Measurements from ENCODE around the gene SLC12A8. TPM values are rescaled to one million over a fixed set of nuclear protein-coding genes. Genes with fewer than 3 reads are reported as not detected.

SLC12A8 gene
- total RNA-seq, 1 donor from 2014 or later, result 4.3 TPM

DNA sequence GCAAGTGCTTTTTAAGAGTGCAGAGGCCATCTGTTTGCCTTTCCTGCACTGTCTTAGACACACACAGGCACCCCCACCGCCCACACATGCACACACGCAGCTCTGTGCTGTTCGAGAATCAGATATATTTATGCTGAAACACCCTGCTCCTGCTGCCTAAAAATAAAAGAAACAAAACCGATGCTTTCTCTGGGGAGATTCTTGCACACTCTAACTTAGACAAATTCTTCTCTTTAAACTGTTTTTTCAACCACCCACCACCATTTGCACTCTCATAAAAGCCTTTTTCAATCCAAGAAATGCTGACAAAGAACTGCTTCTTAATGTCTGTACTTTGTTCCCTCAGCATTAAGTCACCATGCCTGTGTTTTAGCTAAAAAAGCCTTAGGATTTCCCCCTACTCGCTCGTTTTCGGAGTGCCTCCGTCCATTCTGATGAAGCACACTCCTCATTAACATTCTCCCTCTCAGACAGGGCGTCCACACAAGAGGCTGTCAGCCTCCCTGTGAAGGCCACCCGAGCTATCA, 26.2 kb downstream of the SLC12A8 start:
- peak; percentile 46 for DNase-seq

DNA sequence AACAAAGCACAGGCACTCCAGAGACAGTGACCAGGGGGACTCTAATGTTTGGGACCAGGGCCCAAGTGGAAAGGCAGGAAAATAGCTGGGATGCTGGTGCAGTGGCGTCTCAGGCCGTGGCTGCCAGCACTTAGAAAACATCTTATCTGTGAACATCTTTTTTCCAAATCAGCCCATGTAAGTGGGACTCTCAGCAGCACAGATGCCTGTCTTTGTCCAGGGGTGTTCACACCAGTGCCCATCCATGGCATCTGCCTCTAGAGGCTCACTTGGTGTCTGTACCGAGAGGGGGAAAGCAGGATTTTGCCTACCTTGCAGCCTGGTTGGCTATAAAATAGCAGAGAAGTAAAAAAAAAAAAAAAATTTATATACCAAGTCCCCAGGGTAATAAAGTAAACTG, 26.7 kb downstream of the SLC12A8 start:
- DNase-seq, result no peak

DNA sequence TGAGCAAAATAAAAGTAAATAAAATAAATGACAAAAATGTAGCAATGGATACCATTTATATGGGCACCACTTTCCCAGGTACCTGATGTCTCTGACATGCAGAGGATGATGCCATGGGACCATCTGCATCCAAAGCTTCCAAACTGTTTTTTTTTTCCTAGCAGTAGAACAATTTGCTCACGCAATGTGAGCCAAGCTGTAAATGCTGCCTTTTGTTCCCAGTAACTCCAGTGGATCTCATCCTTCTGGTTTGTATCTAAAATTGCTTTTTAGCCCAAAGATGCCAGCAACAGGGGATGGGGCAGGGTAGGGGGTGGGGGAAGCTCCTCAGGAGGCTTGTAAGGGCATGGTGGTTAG, 32.7 kb downstream of the SLC12A8 start:
- DNase-seq, result no peak

DNA sequence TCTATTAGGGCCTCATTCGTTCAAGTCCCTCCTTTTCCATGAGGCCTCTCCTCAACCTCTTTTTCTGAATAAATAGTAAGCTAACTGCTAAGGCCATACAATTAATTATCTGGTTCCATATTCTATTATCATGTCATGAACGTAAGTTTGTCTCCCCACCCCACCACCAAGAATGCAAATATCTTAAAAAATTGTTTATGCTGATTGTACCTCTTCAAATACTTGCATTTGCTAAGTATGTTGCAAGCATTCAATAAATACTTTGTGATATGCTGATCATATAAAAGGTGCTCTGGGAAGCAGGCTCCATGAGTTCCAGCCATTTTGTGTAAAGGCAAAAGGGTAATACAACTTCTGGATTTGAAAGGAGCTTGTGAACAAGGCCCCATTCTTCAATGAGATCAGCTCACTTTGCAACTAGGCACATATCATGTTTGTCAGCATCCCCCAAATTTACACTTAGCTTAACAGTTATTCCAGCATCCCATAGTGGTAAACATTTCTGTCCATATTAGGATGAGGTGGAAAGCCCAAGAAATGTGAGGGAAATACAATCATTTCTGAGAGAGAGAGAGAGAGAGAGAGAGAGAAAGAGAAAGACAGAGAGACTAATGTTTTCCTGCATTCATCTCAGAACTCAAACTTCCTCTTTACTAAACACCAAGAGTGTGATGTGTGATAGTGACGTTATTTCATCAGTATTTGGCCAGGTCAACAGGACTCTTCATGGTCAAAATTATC, 33.2 kb downstream of the SLC12A8 start:
- no peak for DNase-seq

DNA sequence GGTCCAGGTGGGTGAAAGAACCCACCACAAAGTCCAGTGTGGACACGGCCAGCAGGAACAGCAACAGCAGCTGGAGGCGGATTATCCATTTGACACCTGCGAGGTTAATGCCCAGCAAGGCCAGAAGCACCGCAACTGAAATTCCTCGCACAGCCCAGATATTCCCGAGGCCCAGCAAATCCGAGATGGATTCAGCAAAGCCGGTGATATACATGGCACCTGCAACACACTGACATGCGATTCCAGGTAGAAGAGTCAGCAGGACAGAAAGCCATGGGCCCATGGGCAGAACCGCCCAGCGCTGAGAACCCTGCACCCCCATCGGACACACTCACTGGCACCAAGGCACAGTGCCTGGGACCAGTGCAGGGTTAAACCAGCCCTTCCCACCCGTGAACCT, 34.8 kb downstream of the SLC12A8 start:
- DNase-seq, result no peak

DNA sequence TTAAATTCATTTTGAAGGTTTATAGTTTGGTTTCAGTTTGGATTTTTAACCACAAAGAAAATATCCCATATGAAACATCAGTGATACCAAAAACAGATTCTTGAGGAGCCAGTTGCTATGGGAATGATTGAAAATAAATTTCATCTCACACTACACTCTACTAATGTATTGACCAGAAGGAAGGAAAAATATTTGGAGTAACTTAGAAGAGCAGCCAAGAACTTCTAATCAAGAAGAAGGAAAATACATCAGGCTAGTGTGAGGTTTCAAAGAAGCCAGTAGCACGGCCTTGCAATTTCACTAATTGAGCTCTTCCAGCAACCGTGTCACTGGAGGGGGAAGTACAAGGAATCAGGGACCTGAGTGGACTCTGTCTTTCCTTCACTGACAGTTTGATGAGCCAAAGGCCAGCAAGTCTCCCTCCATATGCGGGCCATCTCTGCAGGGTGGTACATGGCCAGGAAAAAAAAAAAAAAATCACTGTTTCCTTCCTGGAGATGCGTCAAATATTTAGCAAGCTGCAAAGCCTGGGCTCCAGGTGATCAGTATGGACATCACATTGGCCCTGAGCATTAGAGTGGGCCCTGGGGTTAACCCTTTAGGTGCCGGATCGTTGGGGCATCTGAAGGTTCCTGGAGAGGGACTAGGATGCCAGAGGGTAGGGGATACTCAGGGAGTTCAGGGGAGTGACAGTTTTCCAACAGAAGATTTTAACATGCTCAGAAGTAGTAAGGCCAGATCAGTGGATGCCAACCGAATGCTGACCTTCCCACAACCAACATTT, 37.1 kb downstream of the SLC12A8 start:
- DNase-seq, result no peak

DNA sequence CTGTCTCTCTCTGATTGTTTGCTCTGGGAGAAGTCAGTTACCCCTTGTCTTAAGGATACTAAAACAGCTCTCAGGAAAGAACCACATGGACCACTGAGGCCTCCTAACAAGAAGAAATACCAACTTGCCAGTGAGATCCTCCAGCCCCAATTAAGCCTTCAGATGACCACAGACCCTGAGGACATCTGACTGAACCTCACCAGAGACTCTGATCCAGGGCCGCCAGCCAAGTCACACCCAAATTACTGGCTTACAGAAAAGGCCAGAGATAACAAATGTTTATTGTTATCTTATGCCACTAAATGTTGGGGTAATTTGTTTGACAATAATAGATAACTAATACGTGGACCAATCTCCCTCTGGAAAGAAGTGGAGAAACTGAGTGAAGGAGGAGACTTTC, 40.2 kb downstream of the SLC12A8 start:
- DNase-seq, result no peak

DNA sequence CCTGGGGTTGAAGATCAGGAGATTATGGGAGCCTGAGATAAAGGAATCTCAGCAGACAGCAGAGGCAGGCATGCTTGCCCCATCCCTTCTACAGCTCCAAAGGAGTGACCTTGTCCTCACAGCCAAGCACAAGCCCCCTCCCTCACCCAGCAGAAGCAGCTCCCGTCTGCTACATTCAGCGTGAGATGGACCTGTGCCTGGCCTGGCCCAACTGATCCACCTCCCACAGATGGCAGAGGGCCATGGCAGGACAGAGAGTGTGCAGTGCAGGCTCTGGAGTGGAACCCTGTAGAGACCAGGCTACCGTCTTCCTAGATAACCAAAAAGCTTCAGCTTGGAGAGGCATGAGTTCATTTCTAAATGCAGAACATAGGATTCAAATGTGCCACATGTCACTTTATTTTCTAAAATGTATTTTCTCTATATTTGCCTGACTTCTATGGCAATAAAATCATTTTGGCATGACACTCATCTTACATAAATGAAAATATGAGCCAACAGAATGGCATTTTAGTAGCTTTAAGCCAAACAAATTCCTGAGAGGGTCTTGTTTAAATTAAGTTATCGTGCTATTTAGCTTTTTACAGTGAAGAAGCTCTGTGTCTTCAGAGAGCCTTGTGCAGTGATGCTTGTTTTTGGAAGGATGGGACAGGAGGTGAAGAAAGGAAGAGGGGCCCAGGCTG, 43.7 kb downstream of the SLC12A8 start:
- DNase-seq, result peak; percentile 78

DNA sequence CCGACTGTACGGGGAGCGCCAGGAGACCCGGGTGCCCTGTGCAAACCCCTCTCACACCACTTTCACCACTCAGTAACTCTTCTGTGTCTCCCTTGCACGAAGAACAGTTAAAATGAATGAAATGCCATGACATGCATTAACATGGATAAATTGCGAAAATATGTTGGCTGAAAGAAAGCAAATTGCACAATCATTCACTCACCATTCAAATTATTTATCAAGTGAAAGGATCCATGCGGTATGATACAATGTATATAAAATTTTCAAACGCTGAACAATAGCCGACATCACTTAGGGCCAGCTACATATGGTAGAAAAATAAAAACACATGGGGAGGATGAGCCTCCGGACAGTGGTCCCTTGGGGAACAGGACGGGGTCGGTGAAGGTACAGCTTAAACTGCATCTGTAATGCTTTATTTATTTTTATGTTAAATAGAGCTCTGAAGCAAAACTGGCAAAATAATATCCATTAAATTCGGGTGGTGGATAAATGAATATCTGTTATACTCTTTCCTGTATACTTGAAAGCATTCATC, 45.9 kb downstream of the SLC12A8 start:
- DNase-seq, result peak; percentile 86

DNA sequence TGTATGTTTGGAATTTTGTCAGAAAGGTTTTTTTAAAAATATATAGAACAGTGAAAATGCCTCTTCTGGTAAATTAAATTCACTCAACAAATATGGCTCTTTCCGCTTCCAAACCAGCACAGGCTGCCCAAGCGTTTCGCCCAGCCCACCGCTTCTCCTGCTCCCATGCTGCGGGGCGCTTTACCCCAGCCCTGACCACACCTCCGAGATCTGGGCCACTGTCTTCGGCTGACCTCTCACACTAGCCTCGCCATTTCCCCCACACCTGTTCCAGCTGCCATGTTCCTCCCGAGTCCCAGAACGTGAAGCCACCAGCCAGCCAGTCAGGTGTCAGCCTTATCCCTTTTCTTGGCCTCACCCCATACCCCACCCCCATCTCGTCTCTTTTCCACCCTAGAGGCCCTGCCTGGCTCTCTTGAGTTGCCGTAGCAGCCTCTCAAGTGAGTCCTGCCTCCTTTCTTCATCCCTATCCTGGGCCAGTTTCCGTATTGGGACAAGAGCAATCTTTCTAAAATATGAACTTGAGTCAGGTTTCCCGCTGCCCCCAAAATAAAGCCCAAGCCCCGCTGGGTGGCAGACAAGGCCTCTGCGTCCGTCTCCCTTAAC, 46.5 kb downstream of the SLC12A8 start:
- DNase-seq, result no peak

DNA sequence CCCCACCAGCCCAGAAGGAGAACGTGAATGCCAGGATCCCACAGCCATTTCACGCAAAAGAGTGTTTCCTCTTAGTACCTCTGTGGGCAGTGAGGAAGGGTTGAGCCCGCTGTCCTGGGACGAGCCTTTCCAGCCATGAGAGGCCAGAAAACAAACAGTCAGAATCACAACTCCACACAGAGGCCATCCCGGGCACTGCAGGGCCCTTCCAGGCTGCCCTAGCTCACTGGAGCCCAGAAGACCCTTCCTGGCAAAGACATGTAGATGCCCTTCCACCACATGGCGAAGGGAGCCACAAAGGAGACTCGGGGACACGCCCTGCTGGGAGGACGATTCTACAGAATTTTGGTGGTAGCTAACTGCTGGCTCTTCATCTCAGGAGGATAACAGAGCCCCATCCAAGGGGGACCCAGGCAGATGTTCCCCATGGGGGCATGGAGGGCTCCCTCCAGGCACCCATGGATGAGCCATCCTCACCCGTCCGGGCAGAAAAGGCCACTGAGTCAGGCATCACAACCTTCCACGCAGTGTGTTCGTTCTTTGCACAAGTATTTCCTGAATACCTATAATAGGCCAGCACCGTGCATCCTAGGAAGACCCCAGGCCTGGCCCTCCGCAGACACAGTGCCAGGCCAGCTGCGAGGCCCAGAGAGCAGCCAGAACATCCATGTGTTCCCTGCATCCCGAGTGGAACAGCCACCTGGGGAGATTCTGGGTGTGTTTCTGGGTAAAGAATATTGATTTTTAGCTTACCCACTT, 47.2 kb downstream of the SLC12A8 start:
- no peak for DNase-seq

DNA sequence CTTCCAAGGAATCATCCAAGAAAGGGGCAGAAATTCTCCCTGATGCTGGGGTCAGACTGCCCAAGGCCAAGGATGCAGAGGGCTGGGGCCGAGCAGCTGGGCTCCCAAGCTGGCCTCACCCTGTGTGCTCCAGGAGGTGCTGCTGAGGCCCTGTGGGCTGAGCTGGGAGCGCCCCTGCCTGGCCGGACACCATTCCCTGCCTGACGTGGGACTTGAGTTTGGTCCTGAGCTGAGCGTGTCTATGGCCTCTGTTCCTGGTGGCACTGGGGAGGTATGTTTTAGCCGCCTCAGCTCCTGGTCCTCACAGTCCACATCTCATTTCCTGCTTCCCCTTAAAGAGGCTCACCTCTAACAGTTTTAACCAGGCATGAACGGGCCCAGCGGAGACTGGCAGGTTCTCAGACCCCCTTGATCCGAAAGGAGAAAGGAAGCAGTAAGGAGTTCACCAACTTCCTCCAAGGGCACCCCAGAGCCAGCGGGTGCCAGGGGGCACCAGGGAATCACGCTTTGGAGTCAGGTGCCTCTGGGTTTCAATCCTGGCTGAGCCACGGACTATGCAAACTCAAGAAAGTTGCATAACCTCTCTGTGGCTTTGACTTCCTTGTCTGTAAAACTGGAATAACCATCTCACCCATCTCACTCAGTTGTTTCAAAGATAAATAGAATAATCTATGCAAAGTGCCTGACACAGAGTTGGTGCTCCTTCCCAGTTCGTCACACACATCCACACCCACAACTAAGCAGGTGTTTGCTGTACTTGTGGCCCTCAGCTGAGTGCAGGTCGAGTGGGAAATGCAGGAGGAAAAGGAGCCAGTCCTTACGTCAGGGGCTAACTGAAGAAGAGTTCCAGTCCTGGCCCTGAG, 48.6 kb downstream of the SLC12A8 start:
- DNase-seq, result no peak

DNA sequence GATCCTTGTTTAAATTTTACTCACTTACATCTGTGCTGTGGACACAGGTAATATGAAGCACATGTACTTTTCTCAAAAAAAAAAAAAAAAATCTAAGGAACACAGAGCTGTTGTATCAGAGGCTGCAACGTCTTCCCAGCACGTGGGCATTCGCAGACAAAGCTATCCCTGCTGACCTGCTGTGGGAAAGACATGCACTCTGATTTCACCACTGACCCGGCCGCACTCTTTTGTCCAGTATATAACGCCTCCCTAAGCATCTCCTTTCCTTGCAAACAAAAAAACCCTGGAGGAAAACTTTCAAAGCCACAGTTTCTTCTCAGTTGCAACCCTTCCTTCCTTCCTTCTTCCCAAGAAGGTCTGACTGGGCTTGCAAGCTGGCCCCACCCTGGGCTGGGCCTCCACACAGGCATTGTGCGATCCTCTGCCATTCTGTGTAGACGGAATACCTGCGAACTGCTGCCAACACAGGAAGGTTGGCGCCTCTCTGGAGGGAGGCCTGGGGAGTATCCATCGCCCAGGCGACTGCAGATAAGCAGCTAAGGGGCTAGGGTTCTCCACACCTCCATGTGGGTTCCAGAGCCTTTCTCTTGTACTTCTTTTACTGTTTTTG, 50.8 kb downstream of the SLC12A8 start:
- DNase-seq, result no peak

DNA sequence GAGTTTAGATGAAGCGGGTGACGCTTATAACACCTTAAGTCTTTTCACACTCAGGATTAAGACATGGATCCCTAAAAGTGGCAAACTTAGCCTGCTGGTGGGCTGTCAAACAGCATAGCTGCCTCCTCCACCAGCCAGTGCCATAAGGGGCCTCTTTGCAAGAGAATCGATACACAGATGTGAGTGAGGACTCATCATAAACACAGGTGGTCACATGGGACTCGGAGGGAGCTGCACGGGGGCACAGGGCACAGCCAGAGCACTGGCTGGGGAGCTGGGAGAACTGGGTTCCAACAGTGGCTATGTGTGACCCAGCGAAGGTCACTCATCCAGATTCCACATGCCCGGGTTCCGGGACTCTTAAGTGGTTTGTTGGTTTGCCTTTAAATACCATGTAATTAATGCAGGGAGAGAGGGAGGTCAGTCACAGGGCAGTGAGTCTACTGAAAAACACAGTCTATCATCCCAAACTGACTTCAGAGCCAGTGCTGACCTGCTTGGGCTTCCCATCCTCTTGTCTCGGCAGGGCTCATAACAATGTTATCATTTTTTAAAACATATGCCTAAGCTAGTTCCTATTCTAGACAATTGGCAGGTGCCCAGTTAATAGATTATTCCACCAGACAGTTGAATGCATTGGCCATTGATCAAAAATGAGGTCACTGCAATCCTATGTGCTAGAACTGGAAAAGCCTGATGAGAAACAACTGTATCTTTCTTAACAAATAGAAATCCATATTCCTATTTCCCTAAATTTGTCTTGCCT, 51.8 kb downstream of the SLC12A8 start:
- peak; percentile 92 for DNase-seq

DNA sequence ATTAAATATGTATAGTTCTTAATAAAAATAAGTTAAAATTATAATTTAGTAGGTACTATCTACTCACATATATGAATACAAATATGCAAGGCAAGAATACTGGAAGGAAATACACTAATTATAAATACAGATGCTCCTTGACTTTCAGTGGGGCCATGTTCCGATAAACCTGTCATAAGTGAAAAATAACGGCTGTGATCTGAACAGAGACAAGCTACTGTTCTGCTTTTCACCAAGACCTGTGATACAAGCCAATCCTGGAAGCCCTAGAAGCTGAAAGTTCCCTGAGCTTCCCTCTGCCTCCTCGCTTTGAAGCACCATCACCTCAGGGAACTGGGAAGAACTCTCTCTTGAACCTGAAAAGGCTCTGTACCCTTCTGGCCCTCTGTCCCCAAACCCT, 55.4 kb downstream of the SLC12A8 start:
- DNase-seq, result no peak

DNA sequence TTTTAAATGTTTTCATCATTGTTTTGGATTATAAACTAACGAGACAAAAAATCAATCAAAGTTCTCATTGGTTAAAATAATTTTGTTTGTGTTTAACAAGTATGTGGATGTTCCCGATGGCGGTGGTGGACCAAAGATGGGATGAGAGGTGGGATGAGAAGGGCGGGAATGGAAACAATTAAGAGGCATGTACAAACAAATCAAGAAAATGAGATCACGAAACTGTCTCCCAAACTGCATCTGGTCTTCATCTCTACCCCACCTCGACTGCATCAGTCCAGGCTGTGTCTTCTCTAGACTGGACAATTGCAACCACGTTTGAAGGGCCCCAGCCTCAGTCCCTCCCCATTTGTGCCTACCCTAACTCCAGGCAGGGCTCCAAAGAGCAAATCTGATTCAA, 56.1 kb downstream of the SLC12A8 start:
- DNase-seq, result no peak

DNA sequence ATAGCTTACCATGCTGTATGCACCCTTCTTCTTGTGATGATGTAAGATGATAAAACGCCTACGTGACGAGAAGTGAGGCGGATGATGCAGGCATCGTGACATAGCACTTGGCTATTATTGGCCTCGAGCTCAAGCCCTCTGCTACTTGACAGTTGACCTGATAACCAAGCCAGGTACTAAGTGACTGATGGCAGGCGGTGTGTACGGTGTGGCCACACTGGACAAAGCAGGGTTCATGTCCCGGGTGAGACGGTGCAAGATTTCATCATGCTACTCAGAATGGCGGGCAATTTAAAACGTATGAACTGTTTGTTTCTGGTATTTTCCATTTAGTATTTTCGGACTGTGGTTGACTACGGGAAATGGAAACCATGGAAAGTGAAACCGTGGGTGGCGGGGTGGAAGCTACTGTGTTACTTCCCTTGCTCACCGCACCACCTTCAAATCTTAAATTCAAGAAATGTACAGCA, 57.7 kb downstream of the SLC12A8 start:
- DNase-seq, result no peak

DNA sequence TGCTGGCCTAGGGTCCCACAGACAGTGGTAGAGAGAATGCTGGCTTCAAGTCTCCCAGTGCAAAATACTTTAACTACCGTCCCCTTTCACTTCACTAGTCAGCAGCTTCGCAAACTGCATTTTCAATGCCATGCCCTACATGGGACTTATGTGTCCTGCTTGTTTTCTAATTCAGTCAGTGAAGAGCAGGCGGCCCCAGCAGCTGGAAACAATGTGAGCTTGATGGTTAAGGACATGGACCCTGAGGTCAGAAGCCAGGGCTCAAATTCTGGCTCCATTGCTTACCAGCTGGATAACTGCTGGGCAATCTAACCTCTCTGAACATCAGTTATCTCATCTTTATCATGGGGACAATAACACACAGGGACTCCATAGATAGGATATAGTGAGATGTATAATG, 58.4 kb downstream of the SLC12A8 start:
- DNase-seq, result no peak

DNA sequence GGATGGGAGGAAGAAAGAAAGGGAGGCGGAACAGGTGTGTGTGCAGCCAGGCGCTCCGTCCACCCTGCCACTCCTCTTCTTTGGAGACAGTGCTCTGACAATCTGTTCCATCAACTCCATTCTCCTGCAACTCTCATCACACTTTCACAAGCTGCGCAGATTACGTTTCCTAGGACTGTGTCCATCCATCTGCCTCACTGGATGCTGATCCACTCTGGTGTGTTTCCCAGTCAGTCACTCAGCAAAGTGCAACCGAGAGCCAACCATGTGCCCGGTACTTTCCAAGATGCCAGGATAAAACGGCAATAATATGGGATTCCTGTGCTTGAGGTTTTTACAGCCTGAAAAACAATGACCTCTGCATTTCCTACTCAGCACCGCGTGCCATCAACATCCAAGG, 59.6 kb downstream of the SLC12A8 start:
- no peak for DNase-seq
